Activated T-cell treated with anti-CD3 and anti-CD28 coated beads, Interleukin-2, amount 50 U/mL, for 72 hours (primary cell): ENCODE measurements around the gene PDXP. TPM values are rescaled to one million over a fixed set of nuclear protein-coding genes. Genes with fewer than 3 reads are reported as not detected.

Experiments used
- ATAC-seq, 2 donors: fragments of 150-1000 bp; cut with Tn5 transposase; replicated peaks in 1 of 2; 2 replicates each; pipeline ENCODE4 v1.10.0; 2021; ENCODE audit warnings: moderate library complexity in 2 of 2, mild to moderate bottlenecking in 1 of 2
- DNase-seq, 2 donors: peaks; one replicate each; pipeline ENCODE4 v3.0.0; 2021 to 2022; ENCODE audit warnings: mixed read lengths in 1 of 2
- H3K27ac Mint-ChIP-seq: one replicate; pipeline ENCODE4 v1.8.0; 2022; ENCODE audit warnings: mild to moderate bottlenecking, moderate library complexity, mixed read lengths
- H3K27me3 Mint-ChIP-seq: one replicate; pipeline ENCODE4 v1.8.0; 2022; ENCODE audit warnings: low read depth, mixed read lengths
- H3K36me3 Mint-ChIP-seq, 2 donors: one replicate each; pipeline ENCODE4 v1.8.0; 2022; ENCODE audit warnings: mixed read lengths in 2 of 2, mild to moderate bottlenecking in 1 of 2; ENCODE audit not compliant: insufficient read depth in 2 of 2
- H3K4me1 Mint-ChIP-seq: one replicate; pipeline ENCODE4 v1.8.0; 2022; ENCODE audit warnings: low read depth, mixed read lengths
- H3K4me3 Mint-ChIP-seq, 2 donors: one replicate each; pipeline ENCODE4 v1.8.0; 2022; ENCODE audit warnings: mild to moderate bottlenecking in 2 of 2, mixed read lengths in 2 of 2, moderate library complexity in 2 of 2
- H3K9me3 Mint-ChIP-seq, 2 donors: one replicate each; pipeline ENCODE4 v1.8.0; 2022; ENCODE audit warnings: mixed read lengths in 2 of 2
- total RNA-seq, 2 donors: library from RNA; stranded (reverse); gene quantifications; one replicate each; pipeline ENCODE4 v1.2.3, GENCODE V29; 2022

The PDXP gene
- total RNA-seq, 2 donors from 2014 or later = 14.8 to 17.2 TPM

GRCh38 chr22:37674951-37675929, 16.7 kb downstream of the PDXP start, which contains the start of gene LGALS1:
Gene LGALS1, plus strand, starts transcription at chr22:37675636. Its CDS starts 67 bp downstream, at chr22:37675703.
- H3K4me3 Mint-ChIP-seq = peak within 1 kb of the TSS; percentile 88
- H3K9me3 Mint-ChIP-seq = no peaks in the 10 kb centered on the region
- H3K36me3 Mint-ChIP-seq = no peaks in the 10 kb centered on the region
- no peaks in the 10 kb centered on the region for H3K27me3 Mint-ChIP-seq
- H3K4me1 Mint-ChIP-seq = peaks cover 58% of the 10 kb centered on the region
- ATAC-seq (peak; percentile 54 to 65), DNase-seq (peak; percentile 78 to 80)
- peak within 1 kb of the TSS; percentile 85 for H3K27ac Mint-ChIP-seq

- peak; percentile 1 for ATAC-seq
- peak overlapping the region; percentile 88 for H3K4me3 Mint-ChIP-seq
- H3K27ac Mint-ChIP-seq = peak overlapping the region; percentile 70
- peaks cover 60% of the 10 kb centered on the region for H3K4me1 Mint-ChIP-seq
- no peaks in the 10 kb centered on the region for H3K27me3 Mint-ChIP-seq
- peak; percentile 21 to 34 for DNase-seq
- H3K36me3 Mint-ChIP-seq = no peaks in the 10 kb centered on the region
- no peaks in the 10 kb centered on the region for H3K9me3 Mint-ChIP-seq
Measured at GRCh38 chr22:37675930-37676735, 17.6 kb downstream of the PDXP start.

- peaks cover 66% of the 10 kb centered on the region for H3K4me1 Mint-ChIP-seq
Measured at GRCh38 chr22:37676736-37677492, 18.4 kb downstream of the PDXP start.

GRCh38 chr22:37677493-37677974, 19.0 kb downstream of the PDXP start:
- Mint-ChIP-seq H3K27me3 (no peaks in the 10 kb centered on the region), H3K9me3 (no peaks in the 10 kb centered on the region), H3K4me3 (peak overlapping the region; percentile 88), H3K4me1 (peaks cover 59% of the 10 kb centered on the region), H3K27ac (peak overlapping the region; percentile 59), H3K36me3 (no peaks in the 10 kb centered on the region)
- ATAC-seq (peak in 1 of 2 donors; percentile 25), DNase-seq (no peak)

More at GRCh38 chr22:37676736-37677492, 18.4 kb downstream of the PDXP start:
- DNase-seq (peak; percentile 91 to 94), ATAC-seq (peak; percentile 83 to 88)
- no peaks in the 10 kb centered on the region for H3K27me3 Mint-ChIP-seq
- H3K4me3 Mint-ChIP-seq = peak overlapping the region; percentile 88
- H3K27ac Mint-ChIP-seq = peak overlapping the region; percentile 70
- H3K9me3 Mint-ChIP-seq = no peaks in the 10 kb centered on the region
- H3K36me3 Mint-ChIP-seq = no peaks in the 10 kb centered on the region

GRCh38 chr22:37678372-37678771, 19.8 kb downstream of the PDXP start:
- no peaks in the 10 kb centered on the region for H3K9me3 Mint-ChIP-seq
- H3K4me3 Mint-ChIP-seq = peak overlapping the region in 1 of 2 donors; percentile 19
- DNase-seq = no peak
- peaks cover 51% of the 10 kb centered on the region for H3K4me1 Mint-ChIP-seq
- no peak for ATAC-seq
- no peak overlapping the region for H3K27ac Mint-ChIP-seq
- no peaks in the 10 kb centered on the region for H3K27me3 Mint-ChIP-seq
- H3K36me3 Mint-ChIP-seq = no peaks in the 10 kb centered on the region

- H3K36me3 Mint-ChIP-seq = no peaks in the 10 kb centered on the region
- DNase-seq (no peak), ATAC-seq (no peak)
- H3K27me3 Mint-ChIP-seq = no peaks in the 10 kb centered on the region
- H3K4me1 Mint-ChIP-seq = peaks cover 39% of the 10 kb centered on the region
- no peak overlapping the region for H3K27ac Mint-ChIP-seq
- no peak overlapping the region for H3K4me3 Mint-ChIP-seq
- no peaks in the 10 kb centered on the region for H3K9me3 Mint-ChIP-seq
Measured at GRCh38 chr22:37679670-37680069, 21.1 kb downstream of the PDXP start.

- Mint-ChIP-seq H3K4me1 (peaks cover 33% of the 10 kb centered on the region), H3K36me3 (no peaks in the 10 kb centered on the region), H3K4me3 (no peak overlapping the region), H3K27ac (no peak overlapping the region), H3K27me3 (no peaks in the 10 kb centered on the region), H3K9me3 (no peaks in the 10 kb centered on the region)
- DNase-seq = no peak
- ATAC-seq = no peak
Measured at GRCh38 chr22:37680191-37680851, 21.8 kb downstream of the PDXP start.

- no peak for DNase-seq
- no peaks in the 10 kb centered on the region for H3K9me3 Mint-ChIP-seq
- no peak overlapping the region for H3K4me3 Mint-ChIP-seq
- H3K27ac Mint-ChIP-seq = peak overlapping the region; percentile 55
- peaks cover 30% of the 10 kb centered on the region for H3K4me1 Mint-ChIP-seq
- H3K27me3 Mint-ChIP-seq = no peaks in the 10 kb centered on the region
- no peaks in the 10 kb centered on the region for H3K36me3 Mint-ChIP-seq
- no peak for ATAC-seq
Measured at GRCh38 chr22:37681001-37681424, 22.5 kb downstream of the PDXP start.

GRCh38 chr22:37681556-37682049, 23.1 kb downstream of the PDXP start:
- peak; percentile 82 to 83 for DNase-seq
- Mint-ChIP-seq H3K27ac (peak overlapping the region; percentile 5), H3K4me1 (peaks cover 29% of the 10 kb centered on the region), H3K27me3 (no peaks in the 10 kb centered on the region), H3K4me3 (no peak overlapping the region), H3K9me3 (no peaks in the 10 kb centered on the region), H3K36me3 (no peaks in the 10 kb centered on the region)
- peak; percentile 28 to 31 for ATAC-seq

- Mint-ChIP-seq H3K9me3 (no peaks in the 10 kb centered on the region), H3K27ac (no peak overlapping the region), H3K4me1 (peaks cover 37% of the 10 kb centered on the region), H3K36me3 (peaks cover 2 to 3% of the 10 kb centered on the region in 2 donors), H3K4me3 (peak overlapping the region in 1 of 2 donors; percentile 98), H3K27me3 (no peaks in the 10 kb centered on the region)
- ATAC-seq (no peak), DNase-seq (no peak)
Measured at GRCh38 chr22:37684803-37685615, 26.5 kb downstream of the PDXP start.
